Measurements from ENCODE around the gene GOSR1. TPM values are rescaled to one million over a fixed set of nuclear protein-coding genes. Genes with fewer than 3 reads are reported as not detected.

GOSR1 gene
- polyA plus RNA-seq, 2 of the 4 experiments (the other 2 are of a cell fraction): 48.8 to 49.6 TPM

DNA sequence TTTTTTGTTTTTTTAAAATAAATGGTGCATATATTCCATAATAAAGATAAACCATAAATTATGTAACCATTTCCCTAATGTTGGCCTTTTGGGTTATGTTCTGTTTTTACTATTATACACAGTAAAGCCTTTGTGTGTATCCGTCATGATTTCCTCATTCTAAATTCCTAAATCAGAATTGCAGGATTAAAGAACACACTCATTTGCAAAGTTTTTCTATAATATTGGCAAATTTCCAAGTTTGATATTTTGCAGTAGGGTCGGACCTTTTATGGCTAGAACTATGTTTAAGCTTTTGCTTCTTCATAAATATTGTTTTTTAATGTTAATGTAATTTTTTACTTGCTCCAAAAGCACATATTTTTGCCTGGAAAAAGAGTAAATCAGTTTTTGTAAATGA, 16.6 kb downstream of the GOSR1 start:
- DNase-seq (ENCODE audit: low read depth in 1 of 2, low spot score in 1 of 2): no peak
- no peaks in the 10 kb centered on the region for H3K9me3 ChIP-seq
- 78% methylated on average over 2 of the region's 2 CpGs for WGBS (ENCODE audit: missing lambda C conversion rate)
- H3K4me2 ChIP-seq: no peak overlapping the region
- H3K4me3 ChIP-seq: no peak overlapping the region
- peak; percentile 36 for FAIRE-seq
- TF ChIP-seq NFE2L2 (conservative IDR thresholded peaks at IDR 0.05; ENCODE audit: low read length): no peak
- TF ChIP-seq FOSL2 (IDR thresholded peaks at IDR 0.05): no peak
- TF ChIP-seq FOSL2 (CRISPR knock-in tag; IDR thresholded peaks at IDR 0.05): no peak
- TF ChIP-seq, protein P1, sequence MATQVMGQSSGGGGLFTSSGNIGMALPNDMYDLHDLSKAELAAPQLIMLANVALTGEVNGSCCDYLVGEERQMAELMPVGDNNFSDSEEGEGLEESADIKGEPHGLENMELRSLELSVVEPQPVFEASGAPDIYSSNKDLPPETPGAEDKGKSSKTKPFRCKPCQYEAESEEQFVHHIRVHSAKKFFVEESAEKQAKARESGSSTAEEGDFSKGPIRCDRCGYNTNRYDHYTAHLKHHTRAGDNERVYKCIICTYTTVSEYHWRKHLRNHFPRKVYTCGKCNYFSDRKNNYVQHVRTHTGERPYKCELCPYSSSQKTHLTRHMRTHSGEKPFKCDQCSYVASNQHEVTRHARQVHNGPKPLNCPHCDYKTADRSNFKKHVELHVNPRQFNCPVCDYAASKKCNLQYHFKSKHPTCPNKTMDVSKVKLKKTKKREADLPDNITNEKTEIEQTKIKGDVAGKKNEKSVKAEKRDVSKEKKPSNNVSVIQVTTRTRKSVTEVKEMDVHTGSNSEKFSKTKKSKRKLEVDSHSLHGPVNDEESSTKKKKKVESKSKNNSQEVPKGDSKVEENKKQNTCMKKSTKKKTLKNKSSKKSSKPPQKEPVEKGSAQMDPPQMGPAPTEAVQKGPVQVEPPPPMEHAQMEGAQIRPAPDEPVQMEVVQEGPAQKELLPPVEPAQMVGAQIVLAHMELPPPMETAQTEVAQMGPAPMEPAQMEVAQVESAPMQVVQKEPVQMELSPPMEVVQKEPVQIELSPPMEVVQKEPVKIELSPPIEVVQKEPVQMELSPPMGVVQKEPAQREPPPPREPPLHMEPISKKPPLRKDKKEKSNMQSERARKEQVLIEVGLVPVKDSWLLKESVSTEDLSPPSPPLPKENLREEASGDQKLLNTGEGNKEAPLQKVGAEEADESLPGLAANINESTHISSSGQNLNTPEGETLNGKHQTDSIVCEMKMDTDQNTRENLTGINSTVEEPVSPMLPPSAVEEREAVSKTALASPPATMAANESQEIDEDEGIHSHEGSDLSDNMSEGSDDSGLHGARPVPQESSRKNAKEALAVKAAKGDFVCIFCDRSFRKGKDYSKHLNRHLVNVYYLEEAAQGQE (IDR thresholded peaks at IDR 0.05): no peak
- TF ChIP-seq, protein P2, sequence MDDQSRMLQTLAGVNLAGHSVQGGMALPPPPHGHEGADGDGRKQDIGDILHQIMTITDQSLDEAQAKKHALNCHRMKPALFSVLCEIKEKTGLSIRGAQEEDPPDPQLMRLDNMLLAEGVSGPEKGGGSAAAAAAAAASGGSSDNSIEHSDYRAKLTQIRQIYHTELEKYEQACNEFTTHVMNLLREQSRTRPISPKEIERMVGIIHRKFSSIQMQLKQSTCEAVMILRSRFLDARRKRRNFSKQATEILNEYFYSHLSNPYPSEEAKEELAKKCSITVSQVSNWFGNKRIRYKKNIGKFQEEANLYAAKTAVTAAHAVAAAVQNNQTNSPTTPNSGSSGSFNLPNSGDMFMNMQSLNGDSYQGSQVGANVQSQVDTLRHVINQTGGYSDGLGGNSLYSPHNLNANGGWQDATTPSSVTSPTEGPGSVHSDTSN (IDR thresholded peaks at IDR 0.05): no peak
- no peak for TF ChIP-seq TP53 (CRISPR knock-in tag; IDR thresholded peaks at IDR 0.05)
- TF ChIP-seq EP300 (IDR thresholded peaks at IDR 0.05): no peak
- no peak for TF ChIP-seq FOSB (CRISPR knock-in tag; IDR thresholded peaks at IDR 0.05)
- no peak for TF ChIP-seq BHLHE40 (IDR thresholded peaks at IDR 0.05; ENCODE audit: low read depth, low read length)
- no peak for TF ChIP-seq ESRRA (IDR thresholded peaks at IDR 0.05; ENCODE audit: borderline replicate concordance, low read length)
- TF ChIP-seq MAZ (IDR thresholded peaks at IDR 0.05; ENCODE audit: borderline replicate concordance, low read depth, low read length): no peak
- no peak for TF ChIP-seq KDM5A (IDR thresholded peaks at IDR 0.05)
- TF ChIP-seq, protein P3, sequence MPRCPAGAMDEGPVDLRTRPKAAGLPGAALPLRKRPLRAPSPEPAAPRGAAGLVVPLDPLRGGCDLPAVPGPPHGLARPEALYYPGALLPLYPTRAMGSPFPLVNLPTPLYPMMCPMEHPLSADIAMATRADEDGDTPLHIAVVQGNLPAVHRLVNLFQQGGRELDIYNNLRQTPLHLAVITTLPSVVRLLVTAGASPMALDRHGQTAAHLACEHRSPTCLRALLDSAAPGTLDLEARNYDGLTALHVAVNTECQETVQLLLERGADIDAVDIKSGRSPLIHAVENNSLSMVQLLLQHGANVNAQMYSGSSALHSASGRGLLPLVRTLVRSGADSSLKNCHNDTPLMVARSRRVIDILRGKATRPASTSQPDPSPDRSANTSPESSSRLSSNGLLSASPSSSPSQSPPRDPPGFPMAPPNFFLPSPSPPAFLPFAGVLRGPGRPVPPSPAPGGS (IDR thresholded peaks at IDR 0.05): no peak
- no peak for TF ChIP-seq HOXB5 (CRISPR knock-in tag; IDR thresholded peaks at IDR 0.05)
- TF ChIP-seq, protein P4, sequence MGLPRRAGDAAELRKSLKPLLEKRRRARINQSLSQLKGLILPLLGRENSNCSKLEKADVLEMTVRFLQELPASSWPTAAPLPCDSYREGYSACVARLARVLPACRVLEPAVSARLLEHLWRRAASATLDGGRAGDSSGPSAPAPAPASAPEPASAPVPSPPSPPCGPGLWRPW (IDR thresholded peaks at IDR 0.05): no peak
- TF ChIP-seq RAD21 (conservative IDR thresholded peaks at IDR 0.05 in 1 of 2, IDR thresholded peaks at IDR 0.05 in 1 of 2): no peak
- no peak for TF ChIP-seq FOXS1 (CRISPR knock-in tag; IDR thresholded peaks at IDR 0.05)
- TF ChIP-seq CHD4 (IDR thresholded peaks at IDR 0.05; ENCODE audit: borderline replicate concordance): no peak
- no peak for TF ChIP-seq EHF (CRISPR knock-in tag; IDR thresholded peaks at IDR 0.05)
- TF ChIP-seq EHMT2 (IDR thresholded peaks at IDR 0.05; ENCODE audit: low read depth): no peak
- ATAC-seq: no peak
- POLR2A ChIA-PET: interaction anchor here (0.5 kb wide), 1 partner anchor 9 kb away, joined by 3 read pairs; no protein-coding TSS in a partner anchor
- H3K27ac ChIP-seq: no peak overlapping the region
- CTCF ChIA-PET: interaction anchor here (0.6 to 3.5 kb wide), 5 partner anchors 9 to 1815 kb away, joined by 3 to 15 read pairs (median 3); partner anchors contain the start of gene GOSR1
- H3K4me1 ChIP-seq: no peaks in the 10 kb centered on the region

DNA sequence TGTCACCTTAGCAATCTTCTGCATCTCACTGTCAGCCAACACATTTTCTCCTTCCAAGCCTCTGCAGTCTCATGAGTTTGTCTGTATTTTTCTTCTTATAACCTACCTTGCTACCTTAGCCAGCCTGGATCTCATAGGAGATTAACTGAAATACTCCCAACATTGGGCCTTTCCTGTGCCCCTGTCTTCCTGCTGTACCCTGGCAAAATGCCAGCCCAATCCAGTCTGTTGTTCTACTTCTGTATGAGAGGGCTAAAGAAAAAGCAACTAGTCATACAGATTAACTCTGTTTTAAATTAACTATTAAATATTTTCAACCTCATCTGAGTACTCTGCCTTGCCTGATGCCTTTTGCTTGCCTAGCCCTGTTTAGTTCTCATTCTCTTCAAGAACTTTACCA, 18.4 kb downstream of the GOSR1 start:
- H3K4me3 ChIP-seq: no peak overlapping the region
- no peaks in the 10 kb centered on the region for H3K9me3 ChIP-seq
- DNase-seq (ENCODE audit: low read depth in 1 of 2, low spot score in 1 of 2) (no peak), ATAC-seq (no peak), FAIRE-seq (no peak)
- CTCF ChIA-PET: interaction anchor here (2.9 kb wide), 1 partner anchor 18 kb away, joined by 13 read pairs; the partner anchor contains the start of gene GOSR1
- POLR2A ChIA-PET: no interaction called here
- H3K4me2 ChIP-seq: no peak overlapping the region
- no peaks in the 10 kb centered on the region for H3K4me1 ChIP-seq
- H3K27ac ChIP-seq: no peak overlapping the region
- TF ChIP-seq, protein P5, sequence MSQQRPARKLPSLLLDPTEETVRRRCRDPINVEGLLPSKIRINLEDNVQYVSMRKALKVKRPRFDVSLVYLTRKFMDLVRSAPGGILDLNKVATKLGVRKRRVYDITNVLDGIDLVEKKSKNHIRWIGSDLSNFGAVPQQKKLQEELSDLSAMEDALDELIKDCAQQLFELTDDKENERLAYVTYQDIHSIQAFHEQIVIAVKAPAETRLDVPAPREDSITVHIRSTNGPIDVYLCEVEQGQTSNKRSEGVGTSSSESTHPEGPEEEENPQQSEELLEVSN (IDR thresholded peaks at IDR 0.05; ENCODE audit: borderline replicate concordance, low read depth): no peak
- TF ChIP-seq ZSCAN20 (CRISPR knock-in tag; IDR thresholded peaks at IDR 0.05): no peak
- no peak for TF ChIP-seq ZNF302 (CRISPR knock-in tag; IDR thresholded peaks at IDR 0.05)
- TF ChIP-seq BHLHE40 (IDR thresholded peaks at IDR 0.05; ENCODE audit: low read depth, low read length): no peak
- TF ChIP-seq, protein P6, sequence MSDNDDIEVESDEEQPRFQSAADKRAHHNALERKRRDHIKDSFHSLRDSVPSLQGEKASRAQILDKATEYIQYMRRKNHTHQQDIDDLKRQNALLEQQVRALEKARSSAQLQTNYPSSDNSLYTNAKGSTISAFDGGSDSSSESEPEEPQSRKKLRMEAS (IDR thresholded peaks at IDR 0.05): no peak
- TF ChIP-seq NPAS2 (CRISPR knock-in tag; IDR thresholded peaks at IDR 0.05; ENCODE audit: borderline replicate concordance): no peak
- no peak for TF ChIP-seq SREBF2 (IDR thresholded peaks at IDR 0.05)
- no peak for TF ChIP-seq JUNB (IDR thresholded peaks at IDR 0.05)
- no peak for TF ChIP-seq RFX5 (IDR thresholded peaks at IDR 0.05)
- TF ChIP-seq CHD4 (IDR thresholded peaks at IDR 0.05; ENCODE audit: borderline replicate concordance): no peak
- TF ChIP-seq NR3C1 (IDR thresholded peaks at IDR 0.05): no peak
- TF ChIP-seq, protein P7, sequence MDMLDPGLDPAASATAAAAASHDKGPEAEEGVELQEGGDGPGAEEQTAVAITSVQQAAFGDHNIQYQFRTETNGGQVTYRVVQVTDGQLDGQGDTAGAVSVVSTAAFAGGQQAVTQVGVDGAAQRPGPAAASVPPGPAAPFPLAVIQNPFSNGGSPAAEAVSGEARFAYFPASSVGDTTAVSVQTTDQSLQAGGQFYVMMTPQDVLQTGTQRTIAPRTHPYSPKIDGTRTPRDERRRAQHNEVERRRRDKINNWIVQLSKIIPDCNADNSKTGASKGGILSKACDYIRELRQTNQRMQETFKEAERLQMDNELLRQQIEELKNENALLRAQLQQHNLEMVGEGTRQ (IDR thresholded peaks at IDR 0.05): no peak
